Osteocyte (in vitro differentiated cells): ENCODE data around the gene PICALM. TPM values are rescaled to one million over a fixed set of nuclear protein-coding genes. Genes with fewer than 3 reads are reported as not detected.

ENCODE experiments used
- DNase-seq: peaks from one replicate; pipeline ENCODE4 v3.0.0; 2021; ENCODE audit warnings: mixed read lengths; ENCODE audit not compliant: unreplicated experiment; ENCODE audit errors: extremely low spot score
- H3K27ac Mint-ChIP-seq: one replicate; pipeline ENCODE4 v1.8.0; 2021; ENCODE audit warnings: mild to moderate bottlenecking, mixed read lengths; ENCODE audit not compliant: unreplicated experiment
- H3K27me3 Mint-ChIP-seq: one replicate; pipeline ENCODE4 v1.8.0; 2021; ENCODE audit warnings: mixed read lengths; ENCODE audit not compliant: unreplicated experiment
- H3K36me3 Mint-ChIP-seq: one replicate; pipeline ENCODE4 v1.8.0; 2021; ENCODE audit warnings: mixed read lengths; ENCODE audit not compliant: unreplicated experiment
- H3K4me1 Mint-ChIP-seq: one replicate; pipeline ENCODE4 v1.8.0; 2021; ENCODE audit warnings: mixed read lengths; ENCODE audit not compliant: unreplicated experiment
- H3K4me3 Mint-ChIP-seq: one replicate; pipeline ENCODE4 v1.8.0; 2021; ENCODE audit warnings: mild to moderate bottlenecking, moderate library complexity, mixed read lengths; ENCODE audit not compliant: unreplicated experiment
- H3K9me3 Mint-ChIP-seq: one replicate; pipeline ENCODE4 v1.8.0; 2021; ENCODE audit warnings: mixed read lengths; ENCODE audit not compliant: unreplicated experiment
- CTCF ChIP-seq: fragments of 200-600 bp; sonication (generic); IDR thresholded peaks from 2 replicates; pipeline ENCODE4 v1.5.0; 2021; ENCODE audit warnings: antibody characterized with exemption, mild to moderate bottlenecking, moderate library complexity
- total RNA-seq: library from RNA; stranded (reverse); gene quantifications from 2 replicates; pipeline ENCODE4 v1.2.1, GENCODE V29; 2021

PICALM gene
- total RNA-seq, 1 donor from 2014 or later = 267 TPM

- DNase-seq = no peak
- Mint-ChIP-seq H3K27ac (no peak overlapping the region), H3K27me3 (no peaks in the 10 kb centered on the region), H3K4me1 (no peaks in the 10 kb centered on the region), H3K4me3 (no peak overlapping the region), H3K9me3 (peaks cover 7% of the 10 kb centered on the region), H3K36me3 (no peaks in the 10 kb centered on the region)
- no peak for TF ChIP-seq CTCF
Observed at GRCh38 chr11:86079421-86079820, 10.5 kb upstream of the PICALM start.

DNA sequence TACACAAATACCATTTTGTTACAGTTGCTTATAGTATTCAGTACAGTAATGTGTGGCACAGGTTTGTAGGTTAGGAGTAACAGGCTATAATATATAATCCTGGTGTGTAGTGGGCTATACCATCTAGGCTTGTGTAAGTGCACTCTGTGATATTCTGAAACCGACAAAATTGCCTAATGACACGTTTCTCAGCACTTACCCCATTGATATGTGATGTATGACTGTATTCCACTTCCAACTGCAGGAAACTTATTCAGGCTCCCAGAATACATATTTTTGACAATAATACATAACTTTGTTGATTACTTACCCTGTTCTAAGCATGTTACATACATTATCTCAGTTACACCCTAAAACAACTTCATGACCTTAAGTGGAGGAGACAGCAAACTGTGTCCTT lies 5.1 kb upstream of the PICALM start:
- no peaks in the 10 kb centered on the region for H3K36me3 Mint-ChIP-seq
- DNase-seq = no peak
- no peak overlapping the region for H3K4me3 Mint-ChIP-seq
- no peak overlapping the region for H3K27ac Mint-ChIP-seq
- H3K9me3 Mint-ChIP-seq = no peaks in the 10 kb centered on the region
- H3K27me3 Mint-ChIP-seq = no peaks in the 10 kb centered on the region
- TF ChIP-seq CTCF = no peak
- H3K4me1 Mint-ChIP-seq = peaks cover 18% of the 10 kb centered on the region

GRCh38 chr11:86072211-86072610 lies 3.3 kb upstream of the PICALM start:
- Mint-ChIP-seq H3K27me3 (no peaks in the 10 kb centered on the region), H3K4me1 (peaks cover 18% of the 10 kb centered on the region), H3K36me3 (no peaks in the 10 kb centered on the region), H3K4me3 (no peak overlapping the region), H3K9me3 (no peaks in the 10 kb centered on the region), H3K27ac (no peak overlapping the region)
- no peak for DNase-seq
- no peak for TF ChIP-seq CTCF

DNA sequence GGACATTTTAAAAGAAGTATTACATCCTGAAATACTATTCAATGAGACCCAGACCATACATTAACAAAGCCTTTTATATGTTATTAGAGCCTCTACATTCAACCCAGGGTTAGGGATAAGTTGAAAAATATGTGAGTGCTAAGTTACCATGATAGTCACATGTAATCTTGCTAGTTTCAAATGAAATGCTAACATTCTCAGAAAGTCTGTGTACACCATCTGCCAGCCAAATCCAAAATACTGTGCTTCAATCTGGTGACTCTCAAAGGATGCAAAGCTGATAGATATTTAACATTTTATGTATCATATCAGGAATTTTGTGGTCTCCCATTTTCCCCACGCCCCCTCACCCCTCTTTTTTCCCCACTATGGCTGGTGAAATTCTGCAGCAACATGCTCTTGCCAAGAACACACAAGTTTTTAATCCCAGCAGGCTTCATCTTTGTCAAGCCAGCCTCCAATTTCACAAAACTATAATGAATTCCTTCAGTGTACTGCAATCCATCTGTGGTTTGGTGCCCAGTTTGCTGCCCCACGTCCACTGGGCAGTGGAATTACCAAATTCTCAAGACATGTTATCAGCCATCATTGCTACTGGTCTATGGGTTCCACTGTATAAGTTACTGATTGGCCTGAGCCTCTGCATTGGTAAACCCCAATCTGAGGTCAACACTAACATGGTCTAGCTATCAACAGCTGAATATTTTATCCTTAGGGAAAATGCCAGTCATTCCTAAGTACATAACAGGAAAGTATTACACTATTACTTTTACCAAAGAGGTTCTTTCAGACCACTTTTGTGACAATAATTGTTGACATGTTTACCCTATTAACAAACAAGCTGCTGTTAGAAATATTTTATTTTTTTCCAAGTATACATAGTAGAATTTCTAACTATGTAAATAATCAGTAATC lies 1.5 kb upstream of the PICALM start:
- Mint-ChIP-seq H3K27me3 (no peaks in the 10 kb centered on the region), H3K4me3 (no peak overlapping the region), H3K9me3 (no peaks in the 10 kb centered on the region), H3K4me1 (peaks cover 24% of the 10 kb centered on the region), H3K36me3 (no peaks in the 10 kb centered on the region), H3K27ac (peak overlapping the region; percentile 98)
- TF ChIP-seq CTCF = no peak
- DNase-seq = no peak

DNA sequence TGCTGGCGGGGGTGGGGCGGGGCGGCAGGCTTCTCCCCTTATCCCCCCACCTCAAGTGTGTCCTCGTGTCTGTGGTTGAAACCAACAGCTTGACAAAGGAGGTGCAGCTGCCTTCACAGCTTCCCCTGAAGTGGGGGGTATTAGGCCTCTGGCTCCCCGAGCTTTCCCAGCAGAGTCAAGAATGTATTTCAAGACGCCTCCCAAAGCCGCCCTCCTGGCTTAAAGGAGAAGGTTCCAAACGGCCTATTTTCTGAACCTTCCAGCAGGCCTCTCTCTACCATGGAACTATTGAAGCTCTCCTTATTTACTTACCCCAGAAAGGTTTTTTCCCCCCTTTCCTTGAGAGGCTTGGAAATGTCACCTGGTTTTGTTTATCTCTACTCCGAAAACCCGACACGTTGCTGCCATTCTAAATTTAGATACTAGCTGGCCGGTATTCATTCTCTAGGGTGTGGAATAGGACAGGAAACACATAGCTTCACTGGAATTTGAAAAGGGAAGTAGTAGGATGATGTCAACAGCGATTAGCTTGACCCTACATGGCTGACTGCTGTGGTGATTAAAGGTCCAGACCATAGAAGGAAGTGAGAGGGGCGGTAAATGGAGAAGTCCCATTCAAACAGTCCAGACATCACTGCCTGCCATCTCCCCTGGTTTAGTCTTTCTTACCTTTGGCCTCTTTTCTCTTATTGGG lies 671 bp upstream of the PICALM start:
- Mint-ChIP-seq H3K4me3 (peak overlapping the region; percentile 99), H3K4me1 (peaks cover 31% of the 10 kb centered on the region), H3K9me3 (no peaks in the 10 kb centered on the region), H3K36me3 (no peaks in the 10 kb centered on the region), H3K27me3 (no peaks in the 10 kb centered on the region), H3K27ac (peak overlapping the region; percentile 98)
- no peak for TF ChIP-seq CTCF
- DNase-seq = no peak
